ENCODE data around the gene ITM2C.

DNA sequence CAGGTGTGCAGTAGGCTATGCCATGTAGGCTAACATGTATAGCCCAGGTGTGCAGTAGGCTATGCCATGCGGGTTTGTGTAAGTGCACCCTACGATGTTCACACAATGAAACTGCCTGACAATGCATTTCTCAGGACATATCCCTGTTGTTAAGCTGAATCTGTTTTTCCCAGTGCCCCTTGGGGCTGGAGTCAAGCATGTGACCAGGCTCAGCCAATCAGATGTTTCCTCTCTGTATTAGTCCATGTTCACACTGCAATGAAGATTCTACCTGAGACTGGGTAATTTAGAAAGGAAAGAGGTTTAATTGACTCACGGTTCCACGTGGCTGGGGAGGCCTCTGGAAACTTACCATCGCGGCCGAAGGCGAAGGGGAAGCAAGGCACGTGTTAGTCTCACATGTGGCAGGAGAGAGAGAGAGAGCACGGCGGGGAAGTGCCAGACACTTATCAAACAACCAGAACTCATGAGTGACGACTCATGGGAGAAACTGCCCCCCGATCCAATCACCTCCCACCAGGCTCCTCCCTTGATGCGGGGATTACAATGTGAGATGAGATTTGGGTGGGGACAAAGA lies 24.2 kb downstream of the ITM2C start:
- TF ChIP-seq POLR2A (IDR thresholded peaks at IDR 0.05; ENCODE audit: low read length) = no peak
- no peak for TF ChIP-seq GATA1 (IDR thresholded peaks at IDR 0.05; ENCODE audit: low read depth, low read length)

All from erythroblast (primary cell).